GM19397 (cell line): ENCODE data around the gene MED22.
"Not testable (repeated sequence)": the region's sequence is repeated elsewhere in the genome, so short reads cannot be mapped to it uniquely, and the experiment has no call there.

Experiments used
- ATAC-seq: cut with Tn5 transposase; IDR thresholded peaks from one replicate; pipeline ENCODE4 v1.9.1; 2021; ENCODE audit warnings: mild to moderate bottlenecking, moderate library complexity; ENCODE audit not compliant: unreplicated experiment

Gene MED22

DNA sequence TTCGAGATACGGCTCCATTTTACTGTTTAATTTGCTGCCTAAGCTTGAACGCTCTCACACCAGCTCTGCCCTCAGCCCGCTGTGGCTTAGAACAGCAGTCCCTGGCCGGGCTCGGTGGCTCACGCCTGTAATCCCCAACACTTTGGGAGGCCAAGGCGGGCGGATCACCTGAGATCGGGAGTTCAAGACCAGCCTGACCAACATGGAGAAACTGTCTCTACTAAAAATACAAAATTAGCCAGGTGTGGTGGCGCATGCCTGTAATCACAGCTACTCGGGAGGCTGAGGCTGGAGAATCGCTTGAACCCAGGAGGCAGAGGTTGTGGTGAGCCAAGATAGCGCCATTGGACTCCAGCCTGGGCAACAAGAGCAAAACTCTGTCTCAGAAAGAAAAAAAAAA, 29.3 kb upstream of the MED22 start:
- not testable (repeated sequence) for ATAC-seq

DNA sequence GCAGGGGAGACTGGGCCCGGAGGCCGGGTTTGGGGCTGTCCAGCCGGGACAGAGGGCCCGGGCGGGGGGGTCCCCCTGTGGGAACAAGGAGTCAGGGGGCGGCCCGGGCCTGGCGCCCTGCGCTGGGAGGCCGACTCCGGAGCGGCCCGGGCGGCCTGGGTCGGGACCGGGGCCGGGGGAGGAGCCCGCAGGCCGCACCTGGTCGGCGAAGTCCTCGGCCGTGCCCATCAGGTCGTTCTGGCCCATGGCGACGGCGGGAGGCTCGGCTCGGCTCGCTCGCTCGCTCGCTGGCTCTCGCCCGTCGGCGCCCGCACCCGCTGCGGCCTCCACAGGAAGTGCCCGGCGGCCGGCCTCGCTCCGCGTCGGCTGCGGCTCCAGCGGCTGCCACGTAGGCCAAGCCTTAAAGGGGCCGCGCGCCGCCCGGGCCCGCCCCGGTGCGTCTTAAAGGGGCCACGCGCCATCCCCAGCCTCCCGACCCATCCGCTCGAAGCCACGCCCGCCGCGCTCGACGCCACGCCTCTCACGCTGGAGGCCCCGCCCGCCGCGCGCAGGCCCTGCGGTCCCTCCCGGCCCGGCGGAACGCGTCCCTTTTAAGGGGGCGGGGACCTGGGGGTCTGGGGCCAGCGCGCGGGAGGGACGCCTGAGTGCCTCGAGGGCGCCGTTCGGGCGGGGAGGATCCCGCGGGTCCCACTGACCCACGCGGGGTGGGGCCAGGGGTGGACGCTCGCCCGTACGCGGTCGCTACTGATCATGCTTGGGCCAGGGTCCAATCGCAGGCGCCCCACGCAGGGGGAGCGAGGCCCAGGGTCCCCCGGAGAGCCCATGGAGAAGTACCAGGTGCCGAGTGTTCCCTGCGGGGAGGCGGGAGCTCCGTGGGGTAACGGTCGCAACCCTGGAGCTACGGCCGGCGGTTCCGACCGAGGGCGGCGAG, 28.1 kb upstream of the MED22 start, which contains the start of the genes STKLD1 and SURF4:
Gene STKLD1 (plus strand): TSS at position 643 of the 931 bp plus-strand sequence. CDS start 108 bp downstream, at position 751.
Gene SURF4 (minus strand): TSS at position 337 of the 931 bp plus-strand sequence. CDS start 91 bp downstream, at position 246.
- ATAC-seq, result peak; percentile 89

DNA sequence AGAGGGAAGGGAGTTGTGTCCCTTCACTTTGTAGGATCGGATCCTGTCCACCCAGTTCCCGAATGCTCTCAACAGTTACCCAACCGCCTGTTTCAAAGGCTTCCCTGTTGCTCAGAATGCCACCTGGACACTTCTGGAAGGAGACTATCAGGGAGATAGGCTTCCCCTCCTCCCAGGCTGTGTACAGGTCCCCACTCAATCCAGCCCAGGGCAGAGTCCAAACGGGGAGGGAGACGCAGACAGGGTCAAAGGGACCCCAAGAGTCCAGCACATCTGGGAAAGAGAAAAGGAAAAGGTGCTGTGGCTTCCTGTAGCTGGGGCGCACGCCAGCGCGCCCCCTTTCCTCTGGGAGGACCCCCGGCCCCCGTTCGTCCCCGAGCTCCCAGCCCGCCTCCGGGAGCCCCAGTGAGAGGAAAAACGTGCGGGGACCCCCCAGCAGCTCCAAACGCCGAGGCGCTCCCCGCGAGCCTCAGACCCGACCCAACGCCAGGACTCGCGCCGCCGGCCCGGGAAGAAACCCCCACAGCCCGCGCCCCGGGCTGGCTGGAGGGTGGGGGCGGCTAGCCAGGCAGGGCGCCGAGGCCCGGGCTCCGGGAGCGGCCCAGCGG, 27.3 kb upstream of the MED22 start:
- peak; percentile 5 for ATAC-seq

- no peak for ATAC-seq
These were observed 26.7 kb upstream of the MED22 start for GRCh38 chr9:133374612-133375115.

DNA sequence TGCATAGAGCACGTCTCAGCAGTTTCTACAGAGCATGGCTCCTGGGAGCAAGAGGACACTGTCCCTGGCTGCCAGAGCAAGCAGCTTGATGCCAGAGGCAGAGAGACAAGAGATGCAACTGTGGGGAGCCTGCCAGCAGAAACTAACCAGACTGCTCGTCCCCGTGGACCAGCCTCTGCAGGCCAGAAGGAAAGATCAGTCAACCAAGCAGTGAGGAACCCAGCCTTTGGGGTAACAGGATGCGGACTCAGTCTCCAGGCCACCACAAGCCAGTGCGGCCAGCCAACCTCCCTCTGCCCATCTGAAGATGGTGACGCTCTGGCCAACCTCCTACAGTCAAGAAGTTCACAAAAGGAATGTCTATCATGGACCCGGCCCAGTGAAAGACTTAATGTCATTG, 24.2 kb upstream of the MED22 start:
- no peak for ATAC-seq

GRCh38 chr9:133371261-133371711, 23.4 kb upstream of the MED22 start:
- no peak for ATAC-seq

DNA sequence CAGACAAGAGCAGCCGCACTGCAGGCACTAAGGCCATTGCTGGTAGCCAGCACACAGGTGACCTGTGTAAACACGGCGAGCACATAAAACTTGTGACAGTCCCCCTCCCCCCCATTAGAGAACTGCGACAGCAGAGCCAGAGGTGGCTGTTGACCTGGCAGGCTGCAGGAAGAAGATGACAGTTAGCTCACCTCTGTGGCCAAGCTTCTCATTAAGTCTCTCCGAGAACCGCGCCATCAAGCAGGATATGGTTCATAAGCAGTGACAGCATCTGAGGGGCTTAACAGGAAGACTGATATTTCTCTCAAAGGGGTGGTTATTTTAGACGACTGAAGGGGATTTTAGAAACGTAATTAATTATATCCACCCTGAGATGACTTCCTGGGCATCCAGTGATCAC, 22.8 kb upstream of the MED22 start:
- no peak for ATAC-seq

DNA sequence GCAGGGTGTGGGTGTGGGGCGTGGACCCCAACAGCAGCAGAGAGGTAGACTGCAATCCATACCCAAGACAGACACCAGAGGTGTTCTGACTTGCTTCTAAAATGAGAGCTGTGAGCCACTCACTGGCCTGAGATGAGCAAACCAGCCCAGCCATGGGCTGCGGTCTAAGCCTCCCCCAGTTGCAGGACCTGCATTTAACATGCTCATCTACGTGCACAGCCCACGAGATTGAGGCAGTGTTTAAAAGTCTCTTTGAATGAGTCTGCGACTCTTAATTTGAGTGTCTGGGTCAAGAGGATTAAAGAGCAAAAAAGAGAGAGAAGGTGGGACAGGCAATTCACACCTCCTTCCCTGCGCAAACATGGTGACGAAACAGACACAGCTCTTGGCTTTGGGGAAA, 22.0 kb upstream of the MED22 start:
- ATAC-seq, result no peak

- no peak for ATAC-seq
These were observed 21.5 kb upstream of the MED22 start for GRCh38 chr9:133369422-133369821.

DNA sequence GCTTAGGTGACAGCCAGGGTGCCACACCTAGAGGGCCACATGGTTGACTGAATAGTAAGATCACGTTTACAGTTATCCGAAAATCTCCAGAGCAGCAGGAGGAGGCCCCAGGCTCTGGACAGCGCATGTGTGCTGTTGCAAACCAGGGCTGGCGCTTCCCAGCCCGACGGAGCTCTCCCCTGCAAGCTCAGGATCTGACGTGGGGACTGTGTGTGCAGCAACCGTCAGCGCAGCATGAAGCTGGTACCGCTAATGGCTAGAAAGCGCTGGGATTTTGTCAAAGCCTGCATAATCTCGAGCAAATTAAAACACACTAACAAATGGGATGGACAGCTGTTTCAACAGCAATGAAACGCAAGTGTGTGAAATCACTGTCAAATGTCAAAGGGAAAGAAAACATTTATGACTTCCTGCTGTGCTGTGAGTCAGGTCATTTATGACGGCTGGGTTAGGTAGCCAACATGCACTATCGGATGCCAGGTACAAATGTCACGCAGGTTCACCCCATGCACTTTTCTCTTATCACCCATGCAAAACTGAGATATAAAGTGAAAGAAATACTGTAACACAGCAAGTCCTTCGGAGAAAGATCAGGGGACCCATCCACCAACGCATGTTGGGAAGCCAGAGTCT, 20.4 kb upstream of the MED22 start:
- no peak for ATAC-seq

DNA sequence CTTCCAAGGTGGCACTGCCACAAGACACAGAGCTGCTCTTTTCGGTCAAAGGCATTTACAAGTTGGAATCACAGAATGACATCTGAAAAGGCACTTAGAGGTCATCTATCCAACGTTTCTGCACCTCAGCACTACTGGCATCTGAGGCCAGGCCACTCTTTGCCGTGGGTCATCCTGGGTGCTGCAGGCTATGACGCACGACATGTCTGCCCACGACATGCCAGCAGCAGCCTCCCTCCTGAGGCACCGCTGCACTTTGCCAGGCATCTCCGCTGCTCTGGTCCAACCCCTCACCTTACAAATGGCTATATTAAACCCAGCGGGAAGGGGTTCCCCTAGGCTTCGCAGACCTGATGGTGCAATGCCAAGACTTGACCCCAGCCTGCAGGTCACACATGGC, 19.8 kb upstream of the MED22 start:
- ATAC-seq, result no peak

- ATAC-seq, result no peak
These were observed 19.3 kb upstream of the MED22 start for GRCh38 chr9:133367221-133367620.

- no peak for ATAC-seq
These were observed 18.5 kb upstream of the MED22 start for GRCh38 chr9:133366435-133366834.

GRCh38 chr9:133362359-133363044, 14.6 kb upstream of the MED22 start:
- ATAC-seq, result no peak

DNA sequence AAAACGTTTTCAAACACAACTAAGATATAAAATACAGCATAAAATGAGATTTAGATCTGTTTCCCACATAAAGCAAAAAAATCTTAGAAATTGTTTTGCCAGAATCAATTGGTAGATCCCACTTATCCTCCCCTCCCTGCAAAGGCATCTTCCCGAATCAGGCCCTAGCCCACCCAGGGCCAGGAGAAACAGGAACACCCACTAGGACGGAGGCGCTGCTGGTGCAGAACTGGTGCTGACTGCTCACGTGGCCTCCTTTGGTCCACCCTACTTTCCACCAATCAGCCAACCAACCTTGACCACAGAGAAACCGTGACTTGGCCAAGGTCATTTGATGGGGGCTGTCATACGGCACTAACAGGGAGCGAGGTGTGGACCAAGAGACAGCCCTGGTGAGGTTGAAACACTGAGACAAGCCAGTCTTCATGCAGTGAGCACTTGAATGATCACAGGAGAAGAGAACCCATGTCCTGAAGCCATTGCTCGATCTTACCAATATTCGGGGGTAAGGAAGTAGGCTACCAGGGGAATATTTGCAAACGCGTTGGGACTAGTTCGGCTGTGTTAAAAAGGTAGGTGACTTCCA, 13.7 kb upstream of the MED22 start:
- ATAC-seq, result no peak

GRCh38 chr9:133360400-133361393, 12.8 kb upstream of the MED22 start:
- no peak for ATAC-seq

DNA sequence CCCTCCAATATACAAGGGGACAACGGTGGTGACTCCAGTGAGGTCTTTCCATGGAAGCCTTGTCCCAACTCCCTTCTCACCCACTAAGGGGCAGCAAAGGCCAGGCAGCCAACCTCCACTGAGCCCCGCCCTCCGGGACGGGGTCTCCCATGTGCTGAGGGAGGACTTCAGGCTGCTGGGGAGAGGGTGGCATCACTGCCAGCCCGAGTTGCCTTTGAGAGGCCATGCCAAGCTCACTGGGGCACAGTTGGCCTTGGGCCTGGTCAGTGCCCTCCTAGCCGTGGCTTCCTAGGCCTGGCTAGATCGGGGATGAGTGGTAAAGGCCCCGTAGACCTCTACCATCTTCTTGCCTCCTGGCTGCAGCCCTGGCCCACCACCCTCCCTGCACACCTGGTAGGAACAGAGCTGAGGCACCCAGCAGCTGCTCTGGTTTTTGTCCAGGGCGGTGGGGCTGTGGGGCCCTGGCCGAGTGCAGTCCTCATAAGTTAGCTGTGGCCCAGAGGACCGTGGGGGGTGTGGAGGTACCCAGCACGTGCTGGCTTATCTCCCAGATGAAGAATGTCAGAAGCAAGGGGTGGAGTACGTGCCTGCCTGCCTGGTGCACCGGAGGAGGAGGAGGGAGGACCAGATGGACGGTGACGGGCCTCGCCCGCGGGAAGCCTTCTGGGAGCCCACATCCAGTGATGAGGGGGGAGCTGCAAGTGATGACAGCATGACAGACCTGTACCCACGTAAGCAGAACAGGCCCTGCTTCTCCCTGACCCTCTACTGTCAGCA, 11.7 kb upstream of the MED22 start:
- ATAC-seq, result no peak

DNA sequence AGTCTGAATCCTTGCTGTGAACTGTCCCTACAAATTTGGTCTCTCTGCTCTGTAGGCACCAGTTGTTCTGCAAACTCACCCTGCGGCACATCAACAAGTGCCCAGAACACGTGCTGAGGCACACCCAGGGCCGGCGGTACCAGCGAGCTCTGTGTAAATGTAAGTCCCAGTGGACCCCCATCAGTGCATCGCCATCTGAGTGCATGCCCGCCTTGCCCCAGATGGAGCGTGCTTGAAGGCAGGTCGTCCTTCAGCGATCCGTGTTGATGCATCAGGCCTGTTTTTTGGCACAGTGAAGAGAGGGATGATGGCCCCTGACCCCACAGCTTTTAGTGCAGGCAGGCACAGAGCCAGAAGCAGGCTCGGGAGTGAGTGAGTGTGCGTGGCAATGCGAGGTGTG, 9.7 kb upstream of the MED22 start:
- ATAC-seq, result no peak
